Retina (tissue), 1 donor: Measurements from ENCODE around the gene NFKB2.

Source experiments
- DNase-seq: peaks from one replicate; pipeline ENCODE4 v3.0.0-alpha.2; 2016

The NFKB2 gene

DNA sequence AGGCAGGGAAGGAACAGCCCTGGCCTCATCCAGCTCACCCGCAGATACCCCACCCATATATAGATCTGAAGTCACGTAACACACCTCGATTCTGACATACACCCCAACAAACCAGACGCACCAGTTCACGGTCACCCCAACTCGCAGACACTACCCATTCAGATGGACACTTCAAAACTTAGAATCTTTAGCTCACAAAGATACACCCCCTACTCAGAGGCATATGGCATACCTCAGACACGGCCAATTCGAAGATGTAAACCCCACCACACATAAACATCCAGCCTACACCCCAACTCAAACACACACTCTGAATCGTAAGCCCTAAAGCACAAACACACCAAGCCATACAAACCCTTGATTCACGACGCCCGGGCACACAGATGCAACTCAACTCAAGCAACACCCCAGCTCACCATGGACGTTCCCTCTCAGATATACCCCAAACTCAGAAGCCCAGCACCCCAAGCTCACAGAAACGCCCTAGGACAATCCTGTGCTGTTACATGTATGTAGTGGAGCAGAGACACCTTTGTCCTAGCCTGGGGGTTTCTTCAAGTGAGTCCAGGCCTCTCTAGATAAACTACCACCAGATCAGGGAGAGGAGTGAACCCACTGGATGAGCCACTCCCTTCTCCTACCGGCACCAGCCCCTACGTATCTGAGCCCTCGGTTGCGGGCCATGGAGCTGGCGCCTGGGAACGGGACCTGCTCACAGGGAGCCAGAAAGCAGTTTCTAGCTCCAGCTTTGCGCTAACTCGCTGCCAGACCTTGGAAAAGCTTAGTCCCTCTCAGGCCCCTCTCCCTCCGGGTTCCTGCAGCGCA lies 14.3 kb downstream of the NFKB2 start:
- no peak for DNase-seq

DNA sequence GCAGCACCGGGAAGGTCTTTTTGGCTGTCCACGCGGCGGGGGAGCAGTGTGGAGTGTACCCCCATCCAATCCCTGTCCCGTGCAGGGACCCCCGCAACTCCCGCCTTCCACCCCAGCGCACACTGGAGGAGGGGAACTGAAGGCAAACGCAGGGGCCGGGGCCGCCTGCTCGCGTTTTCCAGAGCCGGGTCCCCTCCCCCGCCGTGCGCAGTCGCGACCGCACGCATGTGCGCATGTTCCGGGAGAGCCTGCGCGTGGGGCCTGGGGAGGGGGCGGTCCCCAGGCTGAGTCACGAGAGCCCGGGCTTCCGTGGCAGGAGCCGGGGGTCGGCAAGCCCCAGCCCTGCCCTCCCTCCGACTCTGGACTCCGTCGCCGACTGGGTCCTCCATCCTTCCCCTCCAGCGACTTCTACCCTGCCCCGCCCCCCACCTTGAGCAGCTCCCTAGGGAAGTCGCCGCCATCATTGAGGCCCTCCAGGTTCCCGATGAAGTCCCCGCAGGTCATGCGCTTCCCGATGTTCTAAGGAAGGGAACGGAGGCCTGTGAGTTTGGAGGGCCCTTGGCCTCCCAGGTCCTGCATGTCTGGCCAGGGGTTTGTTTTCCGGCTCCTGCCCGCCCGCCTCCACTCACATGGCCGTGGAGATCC lies 15.0 kb downstream of the NFKB2 start:
- DNase-seq, result peak; percentile 85

GRCh38 chr10:102411341-102412255 lies 16.1 kb downstream of the NFKB2 start:
- DNase-seq, result peak; percentile 50

- DNase-seq, result no peak
Observed at GRCh38 chr10:102412293-102412692, 16.8 kb downstream of the NFKB2 start.

GRCh38 chr10:102413053-102413705 lies 17.7 kb downstream of the NFKB2 start:
- DNase-seq, result peak; percentile 80

DNA sequence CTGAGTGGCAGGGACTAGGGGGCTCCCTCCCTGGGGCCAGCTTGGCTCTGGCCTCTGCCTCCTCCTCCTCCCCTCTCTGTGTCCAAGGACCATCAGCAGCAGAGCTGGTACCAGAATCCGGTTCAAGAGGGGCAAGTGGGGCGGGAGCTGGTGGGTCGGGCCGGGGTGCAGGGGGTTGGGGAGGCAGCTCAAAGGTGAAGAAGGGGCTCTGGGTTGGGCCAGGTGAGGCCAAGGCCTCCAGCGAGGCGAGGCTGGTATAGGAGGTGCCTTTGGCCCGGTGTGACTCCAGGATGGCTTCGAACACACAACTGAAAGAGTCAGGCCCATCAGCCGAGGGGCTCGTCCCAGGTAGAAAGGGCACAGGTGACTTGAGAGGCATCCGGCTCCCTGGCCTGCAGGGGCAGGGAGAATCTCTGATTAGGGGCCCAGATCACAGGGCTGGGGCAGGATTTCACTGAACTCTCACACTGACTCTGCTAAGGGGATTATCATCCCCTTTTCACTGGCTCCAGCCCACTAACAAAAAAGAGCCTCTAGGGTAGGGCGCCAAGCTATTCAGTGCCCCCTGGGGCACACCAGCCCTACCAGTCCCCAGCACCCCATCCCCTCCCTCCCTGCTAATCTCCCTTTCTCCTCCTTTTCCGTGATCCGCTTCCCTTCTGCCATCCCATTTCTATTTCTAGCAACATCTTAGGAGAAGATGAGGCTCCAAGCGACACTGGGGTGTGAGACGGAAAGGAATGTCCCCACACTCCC lies 18.5 kb downstream of the NFKB2 start:
- no peak for DNase-seq

GRCh38 chr10:102414749-102415148 lies 19.2 kb downstream of the NFKB2 start:
- DNase-seq, result no peak

DNA sequence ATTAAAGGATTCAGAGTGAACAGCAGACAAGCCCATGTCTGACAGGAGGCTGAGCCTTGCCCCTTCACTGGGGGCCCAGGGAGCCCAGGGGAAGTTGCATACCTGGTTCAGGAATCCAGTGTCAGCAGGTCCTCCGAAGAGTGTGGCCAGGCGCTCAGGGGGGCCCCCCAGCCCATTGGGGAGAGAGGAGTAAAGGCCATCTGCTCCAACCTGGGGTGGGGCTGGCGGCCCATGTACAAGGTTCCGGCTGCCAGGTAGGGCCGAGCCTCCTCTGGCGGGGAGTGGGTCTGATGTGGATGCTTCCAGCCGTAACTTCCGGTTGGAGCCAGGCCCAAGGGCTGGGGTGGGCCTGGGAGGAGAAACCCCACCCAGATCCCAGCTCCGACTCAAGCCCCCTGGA lies 20.8 kb downstream of the NFKB2 start:
- DNase-seq, result no peak

DNA sequence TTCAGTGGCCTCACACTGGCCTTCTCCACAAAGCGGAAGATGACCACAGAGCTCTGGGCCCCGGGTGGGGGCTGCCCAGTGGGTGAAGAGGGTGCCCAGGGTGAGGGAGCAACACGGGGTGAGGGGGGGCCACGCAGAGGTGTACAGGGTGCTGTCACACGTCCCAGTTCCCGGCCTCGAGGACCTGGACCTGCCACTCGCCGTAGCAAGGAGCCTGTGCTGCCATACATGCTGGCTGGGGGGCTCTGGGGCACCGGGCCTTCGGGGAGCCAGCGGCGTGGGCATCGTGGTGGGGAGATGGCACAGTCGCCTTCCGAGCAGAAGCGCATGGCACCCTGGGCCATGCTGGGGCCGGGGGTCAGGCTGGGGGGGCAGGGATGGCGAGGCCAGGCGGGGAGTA lies 21.2 kb downstream of the NFKB2 start:
- no peak for DNase-seq

GRCh38 chr10:102418622-102419268 lies 23.2 kb downstream of the NFKB2 start, which contains the start of gene PSD:
TSS of gene PSD (minus strand) at chr10:102418785. CDS start at chr10:102417038, 1,747 bp downstream.
- DNase-seq, result peak; percentile 83

DNA sequence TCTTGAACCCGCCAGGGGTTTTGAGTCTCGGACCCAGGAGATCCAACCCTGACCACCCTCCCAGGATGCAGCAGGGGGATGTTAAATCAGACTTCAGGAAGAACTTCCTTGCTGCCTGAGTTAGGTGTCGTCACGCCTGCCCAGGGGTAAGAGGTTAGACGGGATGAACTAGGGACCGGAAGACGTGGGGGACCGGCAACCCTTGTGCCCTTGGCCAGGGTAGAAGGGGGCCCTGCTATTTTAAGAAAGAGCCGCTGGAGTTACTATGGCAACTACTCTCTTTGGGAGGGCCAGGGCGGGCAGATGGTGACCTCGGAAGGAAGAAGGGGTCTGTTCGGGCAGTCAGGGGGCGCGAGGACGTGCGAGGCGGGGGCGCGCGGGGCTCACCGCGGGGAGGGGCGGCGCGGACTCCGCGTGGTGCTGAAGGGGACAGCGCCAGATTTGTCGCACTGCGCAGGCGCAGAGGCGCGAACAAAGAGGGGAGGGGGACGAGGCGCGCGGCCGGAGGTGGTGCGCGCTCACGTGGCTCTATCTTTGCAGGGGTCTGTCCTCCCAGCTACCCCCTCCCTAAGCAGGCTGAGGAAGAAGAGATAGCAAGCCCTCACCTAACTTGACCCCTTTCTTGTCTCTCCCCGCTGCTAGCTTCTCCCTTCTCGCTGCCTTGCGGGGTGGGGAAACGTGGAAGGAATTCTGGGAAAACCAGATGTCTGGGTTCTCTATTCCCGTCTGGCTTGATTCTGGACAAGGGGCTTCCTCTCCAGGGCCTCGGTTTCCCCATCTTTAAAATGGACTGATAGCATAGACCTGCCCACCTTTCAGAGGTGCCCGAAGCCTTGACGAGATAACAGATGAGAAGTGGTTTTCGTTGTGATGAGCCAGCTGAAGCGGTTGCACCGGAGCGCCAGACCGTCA lies 24.0 kb downstream of the NFKB2 start:
- DNase-seq, result peak; percentile 91

GRCh38 chr10:102420181-102420713 lies 24.7 kb downstream of the NFKB2 start:
- DNase-seq, result no peak

DNA sequence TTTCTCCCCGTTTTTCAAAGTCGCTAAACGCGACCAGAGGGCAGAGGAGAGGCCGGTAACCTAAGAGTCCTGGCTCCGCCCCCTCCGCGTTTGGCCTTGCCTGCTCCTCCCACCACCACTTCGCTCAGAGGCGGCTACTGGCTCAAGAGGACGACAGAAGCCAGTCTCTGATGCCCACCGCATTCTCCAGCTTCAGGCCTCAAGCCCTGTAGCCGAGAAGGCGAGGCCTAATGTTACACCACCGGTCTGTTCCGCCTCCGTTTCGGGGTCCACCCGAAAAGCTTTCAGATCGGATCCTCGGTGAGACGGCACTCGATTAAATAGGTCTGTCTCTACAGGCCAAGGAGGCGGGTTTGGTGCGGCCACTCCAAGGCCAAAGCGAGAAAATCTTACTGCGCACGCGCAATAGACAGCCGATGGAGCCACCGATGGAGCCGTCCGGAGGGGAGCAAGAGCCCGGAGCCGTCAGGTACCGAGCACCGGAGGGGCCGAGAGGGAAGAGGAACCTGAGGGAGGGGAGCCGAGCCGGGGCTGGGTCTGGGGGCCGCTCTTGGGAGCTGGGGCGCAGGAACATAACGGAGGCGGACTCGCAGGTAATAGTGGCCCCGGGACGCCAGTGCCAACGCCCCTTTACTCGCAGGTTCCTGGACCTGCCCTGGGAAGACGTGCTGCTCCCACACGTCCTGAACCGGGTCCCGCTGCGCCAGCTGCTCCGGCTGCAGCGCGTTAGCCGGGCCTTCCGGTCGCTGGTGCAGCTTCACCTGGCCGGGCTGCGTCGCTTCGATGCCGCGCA lies 25.4 kb downstream of the NFKB2 start, which contains the start of gene FBXL15:
FBXL15 (plus strand) TSS at position 123 of the 793 bp plus-strand sequence; CDS start at position 417, 294 bp downstream.
- peak; percentile 99 for DNase-seq

- DNase-seq, result no peak
Observed at GRCh38 chr10:102421507-102421756, 25.9 kb downstream of the NFKB2 start.

- DNase-seq, result peak; percentile 59
Observed at GRCh38 chr10:102421757-102422512, 26.4 kb downstream of the NFKB2 start.

DNA sequence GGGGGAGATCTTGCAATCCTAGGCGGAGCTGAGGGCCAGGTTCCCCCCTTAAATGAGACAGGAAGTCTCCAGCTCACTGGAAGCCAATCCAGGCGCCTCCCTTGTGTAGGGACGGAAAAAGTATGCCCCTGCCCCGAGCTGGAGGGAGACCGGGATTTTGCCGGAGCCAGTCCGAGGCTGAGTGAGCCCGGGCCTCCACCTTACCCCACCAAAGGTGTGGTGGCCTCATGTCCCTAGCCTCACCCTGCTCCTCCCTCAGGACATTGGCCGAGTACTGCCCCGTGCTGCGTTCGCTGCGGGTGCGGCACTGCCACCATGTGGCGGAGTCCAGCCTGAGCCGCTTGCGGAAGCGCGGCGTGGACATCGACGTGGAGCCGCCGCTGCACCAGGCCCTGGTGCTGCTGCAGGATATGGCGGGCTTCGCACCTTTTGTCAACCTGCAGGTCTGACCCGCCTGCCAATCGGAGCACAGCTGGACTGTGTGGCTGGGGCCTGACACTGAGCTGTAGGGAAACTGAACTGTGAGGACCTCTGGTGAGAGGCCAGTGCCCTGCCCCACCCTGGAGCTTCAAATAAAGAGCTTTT lies 27.1 kb downstream of the NFKB2 start:
- DNase-seq, result peak; percentile 78

GRCh38 chr10:102423372-102423968 lies 28.0 kb downstream of the NFKB2 start:
- no peak for DNase-seq

DNA sequence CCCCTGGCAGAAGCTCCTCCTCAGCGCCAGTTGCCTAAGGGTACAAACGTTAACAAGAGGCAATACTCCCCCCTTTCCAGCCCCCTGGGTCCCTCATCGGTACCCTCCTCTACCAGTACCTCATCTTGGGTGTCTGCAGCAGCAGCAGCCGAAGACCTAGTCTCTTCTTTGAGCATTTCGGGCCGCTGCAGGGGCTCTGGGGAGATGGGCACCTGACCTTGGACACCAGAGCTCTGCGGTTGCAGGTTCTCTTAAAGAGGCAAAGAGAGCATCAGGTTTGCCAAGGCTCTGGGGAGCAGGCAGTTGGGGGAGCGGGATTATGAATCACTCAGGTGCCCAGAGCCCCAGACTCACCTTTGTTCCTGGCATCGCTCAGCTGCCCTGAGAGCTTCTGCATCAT lies 28.6 kb downstream of the NFKB2 start:
- no peak for DNase-seq
